Karpas-422 (cell line): ENCODE measurements around the gene APOBEC3H. TPM values are rescaled to one million over a fixed set of nuclear protein-coding genes. Genes with fewer than 3 reads are reported as not detected.
"Not testable (repeated sequence)": the region's sequence is repeated elsewhere in the genome, so short reads cannot be mapped to it uniquely, and the experiment has no call there.

Source experiments
- DNase-seq: peaks from one replicate; pipeline ENCODE4 v3.0.0-alpha.2; 2015
- H2AFZ ChIP-seq: fragments of 200-600 bp; sonication (generic); 2 replicates; pipeline ENCODE4 v1.6.1; 2014; ENCODE audit warnings: antibody characterized with exemption, low read length, mixed read lengths
- H3K27ac ChIP-seq: fragments of 200-600 bp; sonication (generic); 2 replicates; pipeline ENCODE4 v1.5.1; 2014; ENCODE audit warnings: mild to moderate bottlenecking, low read length, moderate library complexity
- H3K27me3 ChIP-seq: fragments of 200-600 bp; sonication (generic); 2 replicates; pipeline ENCODE4 v1.6.1; 2014; ENCODE audit warnings: low read length, mixed read lengths
- H3K36me3 ChIP-seq: fragments of 200-600 bp; sonication (generic); 2 replicates; pipeline ENCODE4 v1.6.1; 2014; ENCODE audit warnings: low read length, mixed read lengths; ENCODE audit not compliant: insufficient read depth
- H3K4me1 ChIP-seq: fragments of 200-600 bp; sonication (generic); 2 replicates; pipeline ENCODE4 v1.6.1; 2014; ENCODE audit warnings: mild to moderate bottlenecking, low read length, mixed read lengths
- H3K4me2 ChIP-seq: fragments of 200-600 bp; sonication (generic); 2 replicates; pipeline ENCODE4 v1.6.1; 2014; ENCODE audit warnings: low read length, low read depth, mild to moderate bottlenecking; ENCODE audit not compliant: poor library complexity, severe bottlenecking
- H3K4me3 ChIP-seq: fragments of 200-600 bp; sonication (generic); 2 replicates; pipeline ENCODE4 v1.5.1; 2014; ENCODE audit warnings: mild to moderate bottlenecking, antibody characterized with exemption, low read length, mixed read lengths
- H3K79me2 ChIP-seq: fragments of 200-600 bp; sonication (generic); 2 replicates; pipeline ENCODE4 v1.6.1; 2014; ENCODE audit warnings: mild to moderate bottlenecking, low read length, mixed read lengths
- H3K9ac ChIP-seq: fragments of 200-600 bp; sonication (generic); 2 replicates; pipeline ENCODE4 v1.6.0; 2014; ENCODE audit warnings: low read length
- H3K9me2 ChIP-seq: fragments of 200-600 bp; sonication (generic), shearing (Covaris generic); replicated peaks from 2 replicates; pipeline ENCODE4 v1.6.0; 2014; ENCODE audit warnings: mild to moderate bottlenecking, low read length, moderate library complexity; ENCODE audit not compliant: insufficient read depth
- H3K9me3 ChIP-seq: fragments of 300-700, 200-600 bp; sonication (generic); 2 replicates; pipeline ENCODE4 v1.6.1; 2014; ENCODE audit warnings: low read length, mixed read lengths
- H4K20me1 ChIP-seq: fragments of 200-600 bp; sonication (generic); 2 replicates; pipeline ENCODE4 v1.6.1; 2014; ENCODE audit warnings: mild to moderate bottlenecking, antibody characterized with exemption, low read length, low read depth; ENCODE audit not compliant: insufficient read depth
- total RNA-seq: library from RNA; depleted of rRNA; stranded (reverse); fragments of >200 nt; shearing (Covaris generic); gene quantifications from 2 replicates; pipeline ENCODE4 v1.2.3, GENCODE V29; 2014; ENCODE audit warnings: low replicate concordance

Gene APOBEC3H
- total RNA-seq, 1 experiment from 2014 or later = not detected

GRCh38 chr22:39078329-39078728 is 18.7 kb upstream of the APOBEC3H start:
- H3K9me3 ChIP-seq = no peaks in the 10 kb centered on the region
- no peak for DNase-seq
- H3K9ac ChIP-seq = no peak overlapping the region
- H2AFZ ChIP-seq = no peak overlapping the region
- H3K9me2 ChIP-seq = no peaks in the 10 kb centered on the region
- no peaks in the 10 kb centered on the region for H3K36me3 ChIP-seq
- H4K20me1 ChIP-seq = no peaks in the 10 kb centered on the region
- H3K4me1 ChIP-seq = peaks cover 6% of the 10 kb centered on the region
- H3K27me3 ChIP-seq = no peaks in the 10 kb centered on the region
- no peak overlapping the region for H3K4me3 ChIP-seq
- H3K79me2 ChIP-seq = no peaks in the 10 kb centered on the region
- no peak overlapping the region for H3K4me2 ChIP-seq
- no peak overlapping the region for H3K27ac ChIP-seq

- DNase-seq, H3K4me2 ChIP-seq, H3K36me3 ChIP-seq, H3K9ac ChIP-seq, H3K27ac ChIP-seq, H3K9me2 ChIP-seq, H2AFZ ChIP-seq, H4K20me1 ChIP-seq, H3K9me3 ChIP-seq, H3K4me3 ChIP-seq, H3K4me1 ChIP-seq, H3K27me3 ChIP-seq, H3K79me2 ChIP-seq: not testable (repeated sequence)
Observed at GRCh38 chr22:39079054-39079637, 17.9 kb upstream of the APOBEC3H start.

DNA sequence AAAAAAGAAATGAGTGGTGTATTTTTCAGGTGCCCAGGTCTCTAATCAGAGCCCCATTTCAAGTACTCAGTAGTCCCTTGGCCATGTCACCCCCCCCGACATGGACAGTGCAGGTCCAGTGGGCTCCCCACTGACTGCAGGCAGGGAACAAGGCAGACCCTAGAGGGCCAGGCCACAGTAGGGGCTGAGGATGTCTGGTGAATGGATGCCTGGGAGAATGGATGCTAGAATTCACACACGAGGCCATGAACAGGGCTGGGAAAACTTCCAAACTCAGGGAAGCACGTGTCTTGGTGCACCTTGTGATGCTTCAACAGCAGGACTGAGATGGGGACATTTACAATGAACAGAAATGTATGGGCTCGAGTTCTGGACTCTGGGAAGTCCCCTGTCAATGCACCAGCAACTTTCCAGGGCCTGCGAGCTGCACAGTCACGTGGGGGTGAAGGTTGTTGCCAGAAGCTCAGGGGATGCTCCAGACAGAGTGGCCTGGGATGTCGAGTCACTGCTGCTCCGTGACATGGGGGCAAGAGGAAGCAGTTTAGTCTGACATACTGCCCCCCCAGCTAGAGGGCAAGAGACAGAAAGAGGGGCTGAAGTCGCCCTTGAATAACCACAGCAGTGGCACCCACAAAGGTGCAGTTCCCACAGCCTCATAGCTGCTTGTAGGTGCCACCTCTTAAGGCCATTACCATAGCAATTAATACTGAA is 16.8 kb upstream of the APOBEC3H start:
- Histone ChIP-seq H3K4me3 (no peak overlapping the region), H3K4me1 (peaks cover 4% of the 10 kb centered on the region; the same call in 1 of the 2 replicates), H3K9me2 (no peaks in the 10 kb centered on the region), H4K20me1 (no peaks in the 10 kb centered on the region), H3K36me3 (no peaks in the 10 kb centered on the region), H3K9ac (no peak overlapping the region), H3K27me3 (no peaks in the 10 kb centered on the region), H3K79me2 (no peaks in the 10 kb centered on the region), H3K27ac (no peak overlapping the region), H2AFZ (no peak overlapping the region), H3K4me2 (no peak overlapping the region), H3K9me3 (no peaks in the 10 kb centered on the region)
- no peak for DNase-seq

- H3K79me2 ChIP-seq = no peaks in the 10 kb centered on the region
- H3K4me2 ChIP-seq = no peak overlapping the region
- H3K4me3 ChIP-seq = no peak overlapping the region
- H3K9me3 ChIP-seq = no peaks in the 10 kb centered on the region
- no peaks in the 10 kb centered on the region for H3K9me2 ChIP-seq
- H3K36me3 ChIP-seq = no peaks in the 10 kb centered on the region
- no peaks in the 10 kb centered on the region for H3K27me3 ChIP-seq
- no peaks in the 10 kb centered on the region for H4K20me1 ChIP-seq
- peaks cover 4% of the 10 kb centered on the region; the same call in 1 of the 2 replicates for H3K4me1 ChIP-seq
- H2AFZ ChIP-seq = no peak overlapping the region
- no peak overlapping the region for H3K9ac ChIP-seq
- H3K27ac ChIP-seq = no peak overlapping the region
- DNase-seq = no peak
Observed at GRCh38 chr22:39081016-39081415, 16.0 kb upstream of the APOBEC3H start.

- Histone ChIP-seq H3K4me2 (no peak overlapping the region), H3K27me3 (no peaks in the 10 kb centered on the region), H3K79me2 (no peaks in the 10 kb centered on the region), H3K9me3 (no peaks in the 10 kb centered on the region), H3K4me3 (no peak overlapping the region), H3K4me1 (peaks cover 4% of the 10 kb centered on the region; the same call in 1 of the 2 replicates), H3K27ac (no peak overlapping the region), H3K36me3 (no peaks in the 10 kb centered on the region), H3K9ac (no peak overlapping the region), H3K9me2 (no peaks in the 10 kb centered on the region), H2AFZ (no peak overlapping the region), H4K20me1 (no peaks in the 10 kb centered on the region)
- DNase-seq = no peak
Observed at GRCh38 chr22:39081598-39081997, 15.4 kb upstream of the APOBEC3H start.

DNA sequence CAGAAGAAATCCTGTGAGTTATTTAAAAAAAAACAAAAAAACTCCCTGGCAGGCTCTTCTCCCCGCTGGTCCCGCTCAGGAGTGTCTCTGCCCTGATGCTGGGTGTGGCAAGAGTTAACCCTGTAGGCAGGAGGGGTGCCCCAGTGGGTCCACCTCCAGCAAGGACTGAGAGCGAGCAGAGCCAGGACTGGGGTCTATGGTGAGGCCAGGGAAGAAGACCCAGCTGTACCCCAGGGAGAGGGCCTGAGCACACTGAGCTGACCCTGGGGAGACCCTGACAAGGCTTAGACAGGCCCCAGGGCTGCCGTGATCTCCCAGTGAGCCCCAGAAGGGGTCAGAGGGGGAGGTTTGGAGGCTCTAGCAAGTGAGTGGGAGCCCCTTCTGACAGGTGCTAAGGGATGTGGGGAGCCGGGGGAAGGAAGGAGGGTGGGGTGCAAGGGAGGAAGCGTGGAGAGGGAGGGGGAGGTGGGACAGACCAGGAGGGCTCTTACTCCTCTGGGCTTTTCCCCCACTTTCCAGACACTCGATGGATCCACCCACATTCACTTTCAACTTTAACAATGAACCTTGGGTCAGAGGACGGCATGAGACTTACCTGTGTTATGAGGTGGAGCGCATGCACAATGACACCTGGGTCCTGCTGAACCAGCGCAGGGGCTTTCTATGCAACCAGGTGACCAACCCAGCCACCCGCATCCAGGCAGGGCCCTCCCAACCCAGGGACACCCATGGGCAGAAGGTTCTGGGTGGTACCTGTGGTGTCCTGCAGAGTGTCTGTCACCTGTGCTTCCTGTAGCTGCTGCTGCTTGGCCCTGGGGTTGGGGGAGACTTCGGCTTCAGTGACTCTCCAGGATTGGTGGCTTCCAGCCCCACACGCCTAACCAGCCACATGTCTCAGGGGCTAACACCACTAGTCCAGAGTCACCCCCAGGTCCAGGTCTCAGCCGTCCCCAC is 13.6 kb upstream of the APOBEC3H start:
- no peak for DNase-seq
- Histone ChIP-seq H3K79me2 (no peaks in the 10 kb centered on the region), H3K9ac (no peak overlapping the region), H3K4me1 (no peaks in the 10 kb centered on the region), H3K9me3 (no peaks in the 10 kb centered on the region), H3K9me2 (no peaks in the 10 kb centered on the region), H3K27ac (no peak overlapping the region), H3K36me3 (no peaks in the 10 kb centered on the region), H4K20me1 (no peaks in the 10 kb centered on the region), H3K4me3 (no peak overlapping the region), H3K27me3 (no peaks in the 10 kb centered on the region), H2AFZ (no peak overlapping the region), H3K4me2 (no peak overlapping the region)

DNA sequence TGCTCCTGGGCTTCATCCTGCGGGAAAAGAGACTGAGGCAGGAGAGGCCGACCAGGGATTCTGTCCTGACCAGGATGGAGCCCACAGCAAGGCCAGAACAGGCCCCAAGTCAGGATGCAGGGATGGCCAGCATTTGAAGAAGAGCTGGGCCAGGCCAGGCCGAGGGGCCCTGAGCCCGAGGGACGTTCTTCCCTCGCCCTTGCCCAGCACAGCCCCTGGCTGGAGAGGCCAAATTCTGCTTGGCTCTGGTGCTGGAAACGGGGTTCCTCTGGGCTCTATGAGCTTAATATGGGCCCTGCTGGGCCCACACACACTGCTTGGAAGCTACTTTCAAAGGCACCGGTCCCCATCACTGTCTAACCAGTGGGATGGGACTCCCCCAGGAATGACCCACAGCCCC is 12.4 kb upstream of the APOBEC3H start:
- no peaks in the 10 kb centered on the region for H3K27me3 ChIP-seq
- H3K4me1 ChIP-seq = no peaks in the 10 kb centered on the region
- DNase-seq = no peak
- no peak overlapping the region for H2AFZ ChIP-seq
- H3K9me3 ChIP-seq = no peaks in the 10 kb centered on the region
- no peaks in the 10 kb centered on the region for H3K36me3 ChIP-seq
- H4K20me1 ChIP-seq = no peaks in the 10 kb centered on the region
- no peak overlapping the region for H3K9ac ChIP-seq
- H3K27ac ChIP-seq = no peak overlapping the region
- H3K9me2 ChIP-seq = no peaks in the 10 kb centered on the region
- no peaks in the 10 kb centered on the region for H3K79me2 ChIP-seq
- H3K4me3 ChIP-seq = no peak overlapping the region
- H3K4me2 ChIP-seq = no peak overlapping the region

DNA sequence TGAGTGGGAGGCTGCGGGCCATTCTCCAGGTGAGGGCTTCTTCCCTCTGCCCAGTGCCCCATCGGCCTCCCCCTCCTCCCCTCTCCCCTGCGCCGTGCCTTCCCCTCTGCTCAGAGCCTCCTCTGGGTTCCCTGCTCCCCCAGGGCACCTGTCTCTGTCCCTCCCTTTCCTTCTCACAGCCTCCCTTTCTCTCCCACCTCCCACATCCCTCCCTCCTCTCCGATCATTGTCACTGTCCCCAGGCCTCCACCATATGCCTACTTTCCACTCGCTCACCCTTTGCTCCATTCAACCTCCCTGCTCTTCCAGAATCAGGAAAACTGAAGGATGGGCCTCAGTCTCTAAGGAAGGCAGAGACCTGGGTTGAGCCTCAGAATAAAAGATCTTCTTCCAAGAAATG is 9.9 kb upstream of the APOBEC3H start:
- DNase-seq = no peak
- Histone ChIP-seq H3K27me3 (no peaks in the 10 kb centered on the region), H3K9ac (no peak overlapping the region), H3K79me2 (no peaks in the 10 kb centered on the region), H3K36me3 (no peaks in the 10 kb centered on the region), H3K9me2 (no peaks in the 10 kb centered on the region), H3K4me3 (no peak overlapping the region), H3K4me1 (no peaks in the 10 kb centered on the region), H2AFZ (no peak overlapping the region), H3K27ac (no peak overlapping the region), H4K20me1 (no peaks in the 10 kb centered on the region), H3K9me3 (no peaks in the 10 kb centered on the region), H3K4me2 (no peak overlapping the region)
